Colonic mucosa (tissue), 4 donors: ENCODE measurements around the gene CDC42EP4. TPM values are rescaled to one million over a fixed set of nuclear protein-coding genes. Genes with fewer than 3 reads are reported as not detected.

Experiments used
- DNase-seq: peaks from one replicate; pipeline ENCODE4 v3.0.0-alpha.2; 2020
- H3K27ac ChIP-seq: fragments of 200-600 bp; one replicate; pipeline ENCODE4 v1.8.0; 2021
- H3K27me3 ChIP-seq: fragments of 200-600 bp; one replicate; pipeline ENCODE4 v1.8.0; 2021
- H3K36me3 ChIP-seq: fragments of 200-600 bp; one replicate; pipeline ENCODE4 v1.8.0; 2021
- H3K4me1 ChIP-seq: fragments of 200-600 bp; one replicate; pipeline ENCODE4 v1.8.0; 2021; ENCODE audit warnings: mild to moderate bottlenecking
- H3K4me3 ChIP-seq: fragments of 200-600 bp; one replicate; pipeline ENCODE4 v1.8.0; 2021
- H3K9ac ChIP-seq, 2 donors: one replicate each; pipeline ENCODE4 v1.7.0; 2013; ENCODE audit warnings: control low read depth in 2 of 2, low read depth in 2 of 2, low read length in 2 of 2
- H3K9me3 ChIP-seq: fragments of 200-600 bp; one replicate; pipeline ENCODE4 v1.8.0; 2021
- CTCF ChIP-seq: fragments of 200-600 bp; IDR thresholded peaks from one replicate; pipeline ENCODE4 v1.8.0; 2022; ENCODE audit warnings: antibody characterized with exemption, mild to moderate bottlenecking
- intact Hi-C: fragments of 100-400 bp; cut with DNase I; formaldehyde crosslinking; loops from one replicate; pipeline ENCODE4 v1.14.1; 2022
- total RNA-seq, 2 donors: library from RNA; stranded (reverse); fragmentation: NEBNext Ultra II Directional in 1 of 2; extraction: Animal tissue kit (Norgen Biotek cat#: 25700) in 1 of 2; gene quantifications; one replicate each; pipeline ENCODE4 v1.2.1, GENCODE V29; 2021
- donor health status: healthy.
- donor health status: DM: no; HTN: no; CAD: no.
- donor health status: DM: no; HTN: no; CAD: no.

Gene CDC42EP4
- total RNA-seq, 2 donors from 2014 or later = 52.8 to 65.3 TPM

- H3K4me1 ChIP-seq = peaks cover 19% of the 10 kb centered on the region
- no peak overlapping the region for H3K9ac ChIP-seq
- intact Hi-C loops = no loop called here
- H3K36me3 ChIP-seq = peaks cover 11% of the 10 kb centered on the region
- no peaks in the 10 kb centered on the region for H3K27me3 ChIP-seq
- no peak overlapping the region for H3K27ac ChIP-seq
- no peaks in the 10 kb centered on the region for H3K9me3 ChIP-seq
- DNase-seq = no peak
- no peak overlapping the region for H3K4me3 ChIP-seq
- TF ChIP-seq CTCF = no peak
These were observed 25.6 kb downstream of the CDC42EP4 start for GRCh38 chr17:73285916-73286862.

DNA sequence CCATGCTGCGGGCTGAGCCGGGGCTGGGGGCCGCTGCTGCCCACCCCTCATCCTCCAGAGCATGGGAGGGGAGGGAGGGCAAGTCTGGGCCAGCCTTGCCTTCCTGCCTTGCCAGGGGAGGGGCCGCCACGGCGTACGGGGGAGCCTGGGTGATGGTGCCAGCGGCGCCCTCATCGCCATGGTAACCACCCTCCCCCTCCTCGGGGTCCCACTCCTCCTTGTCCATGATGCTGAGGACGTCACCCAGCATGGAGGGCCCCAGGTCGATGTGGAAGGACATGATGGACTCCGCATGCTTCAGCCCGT is 26.2 kb downstream of the CDC42EP4 start:
- no peak overlapping the region for H3K9ac ChIP-seq
- no peak for DNase-seq
- peaks cover 12% of the 10 kb centered on the region for H3K4me1 ChIP-seq
- H3K27ac ChIP-seq = no peak overlapping the region
- peaks cover 11% of the 10 kb centered on the region for H3K36me3 ChIP-seq
- no peaks in the 10 kb centered on the region for H3K27me3 ChIP-seq
- no peaks in the 10 kb centered on the region for H3K9me3 ChIP-seq
- H3K4me3 ChIP-seq = no peak overlapping the region
- intact Hi-C loops = no loop called here
- TF ChIP-seq CTCF = no peak

DNA sequence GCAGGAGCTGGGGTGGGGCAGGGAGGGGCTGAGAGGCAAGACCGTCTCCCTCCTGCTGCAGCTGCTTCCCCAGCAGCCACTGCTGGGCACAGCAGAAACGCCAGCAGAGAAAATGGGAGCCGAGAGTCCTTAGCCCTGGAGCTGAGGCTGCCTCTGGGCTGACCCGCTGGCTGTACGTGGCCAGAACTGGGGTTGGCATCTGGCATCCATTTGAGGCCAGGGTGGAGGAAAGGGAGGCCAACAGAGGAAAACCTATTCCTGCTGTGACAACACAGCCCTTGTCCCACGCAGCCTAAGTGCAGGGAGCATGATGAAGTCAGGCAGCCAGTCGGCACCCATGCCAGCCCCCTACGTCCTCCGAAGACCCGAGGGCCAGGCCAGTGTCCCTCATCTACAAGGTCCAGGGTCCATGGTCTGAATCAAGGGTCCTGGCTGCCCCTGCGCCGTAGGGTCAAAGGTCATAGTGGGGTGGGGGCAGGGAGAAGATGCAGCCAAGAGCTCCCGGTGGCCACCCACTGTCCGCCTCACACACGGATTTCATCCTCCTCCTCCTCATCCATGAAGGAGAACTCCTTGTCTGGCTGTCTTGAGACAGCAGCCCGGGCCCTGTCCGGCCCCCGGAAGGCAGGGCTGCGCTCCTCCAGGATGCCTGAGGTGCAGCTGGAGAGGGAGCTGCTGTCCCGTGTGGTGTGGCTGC is 26.7 kb downstream of the CDC42EP4 start:
- H3K4me1 ChIP-seq = peaks cover 7% of the 10 kb centered on the region
- no peaks in the 10 kb centered on the region for H3K9me3 ChIP-seq
- peaks cover 11% of the 10 kb centered on the region for H3K36me3 ChIP-seq
- DNase-seq = no peak
- intact Hi-C loops = no loop called here
- H3K27ac ChIP-seq = no peak overlapping the region
- H3K27me3 ChIP-seq = no peaks in the 10 kb centered on the region
- H3K9ac ChIP-seq = no peak overlapping the region
- no peak overlapping the region for H3K4me3 ChIP-seq
- TF ChIP-seq CTCF = no peak

DNA sequence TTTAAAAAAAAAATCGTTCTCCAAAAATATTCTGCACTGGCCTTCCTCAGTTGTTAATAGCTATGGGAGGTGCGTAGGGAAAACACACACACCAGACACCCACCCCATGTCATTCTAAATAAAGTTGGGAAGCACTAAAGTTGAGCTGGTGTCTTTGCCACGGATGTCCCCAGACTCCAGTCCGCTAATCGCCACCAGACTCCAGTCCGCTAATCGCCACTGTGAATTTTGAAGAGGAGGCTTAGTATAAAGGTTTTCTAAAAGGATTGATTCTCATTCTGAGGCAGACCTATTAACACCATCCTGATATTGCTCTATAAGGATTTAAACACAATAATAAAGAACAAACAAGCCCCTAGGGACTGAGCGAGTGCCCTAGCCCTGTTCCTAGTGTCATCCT is 27.4 kb downstream of the CDC42EP4 start:
- Histone ChIP-seq H3K4me3 (no peak overlapping the region), H3K27ac (no peak overlapping the region), H3K27me3 (no peaks in the 10 kb centered on the region), H3K9me3 (no peaks in the 10 kb centered on the region), H3K36me3 (peaks cover 11% of the 10 kb centered on the region), H3K9ac (no peak overlapping the region), H3K4me1 (peaks cover 9% of the 10 kb centered on the region)
- DNase-seq = no peak
- intact Hi-C loops = no loop called here
- no peak for TF ChIP-seq CTCF

DNA sequence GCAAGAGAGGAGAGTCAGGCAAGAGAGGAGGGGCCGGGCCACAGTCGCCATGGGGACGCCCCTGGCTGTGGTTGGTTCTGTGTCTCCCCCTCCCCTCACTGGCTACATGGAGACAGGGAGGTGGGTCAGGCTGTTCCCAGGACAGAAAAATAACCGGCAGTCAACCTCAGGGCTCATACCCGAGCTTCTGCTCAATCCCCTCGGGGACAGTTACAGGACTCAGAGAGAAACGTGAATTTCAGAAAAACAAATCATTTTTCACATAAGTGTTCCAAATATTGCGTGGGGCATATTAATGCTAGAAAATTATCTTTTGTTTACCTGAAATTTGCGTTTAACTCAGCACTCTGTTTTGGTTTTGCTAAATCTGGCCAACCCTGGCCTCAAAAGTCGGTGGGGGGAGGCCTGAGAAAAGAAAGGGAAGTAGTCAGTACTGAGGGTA is 27.9 kb downstream of the CDC42EP4 start:
- Histone ChIP-seq H3K4me3 (no peak overlapping the region), H3K27ac (no peak overlapping the region), H3K4me1 (peaks cover 14% of the 10 kb centered on the region), H3K9me3 (no peaks in the 10 kb centered on the region), H3K36me3 (peaks cover 11% of the 10 kb centered on the region), H3K27me3 (no peaks in the 10 kb centered on the region), H3K9ac (no peak overlapping the region)
- no peak for TF ChIP-seq CTCF
- intact Hi-C loops = no loop called here
- DNase-seq = no peak
